AG09309 (cell line): Measurements from ENCODE around the gene TRPM8.

Source experiments
- DNase-seq: peaks from one replicate; pipeline ENCODE4 v3.0.0-alpha.2; 2010; ENCODE audit warnings: low read depth
- H3K4me3 ChIP-seq: 2 replicates; pipeline ENCODE4 v1.5.1; 2011; ENCODE audit warnings: mild to moderate bottlenecking, low read depth, low read length, moderate library complexity; ENCODE audit not compliant: control insufficient read depth
- TF ChIP-seq, protein P1 (sequence below): IDR thresholded peaks from 2 replicates; pipeline ENCODE4 v1.5.1; 2011; ENCODE audit warnings: mild to moderate bottlenecking, low read depth, low read length, inconsistent platforms; ENCODE audit not compliant: insufficient read depth, control insufficient read depth; ENCODE audit errors: missing control alignments

TRPM8 gene

DNA sequence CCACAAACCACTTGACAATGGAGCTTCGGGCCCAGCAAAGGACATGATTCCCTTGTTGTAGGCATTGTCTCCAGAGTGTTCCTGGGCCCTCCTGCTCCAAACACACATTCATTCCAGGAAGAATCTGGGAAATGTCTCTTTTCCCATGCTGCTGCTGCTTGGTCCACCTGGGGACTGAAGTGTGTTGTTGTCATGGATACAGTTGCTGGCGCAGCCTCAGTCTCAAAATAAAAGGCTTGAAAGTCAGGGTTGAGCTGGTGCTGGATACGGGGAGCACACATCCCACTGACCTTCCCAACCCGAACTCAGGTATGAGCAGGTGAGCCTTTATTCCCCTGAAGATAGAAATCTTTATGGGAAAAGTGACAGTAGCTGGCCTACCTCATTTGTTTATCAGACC, 102.7 kb downstream of the TRPM8 start:
- H3K4me3 ChIP-seq: no peak overlapping the region
- TF ChIP-seq, protein P1, sequence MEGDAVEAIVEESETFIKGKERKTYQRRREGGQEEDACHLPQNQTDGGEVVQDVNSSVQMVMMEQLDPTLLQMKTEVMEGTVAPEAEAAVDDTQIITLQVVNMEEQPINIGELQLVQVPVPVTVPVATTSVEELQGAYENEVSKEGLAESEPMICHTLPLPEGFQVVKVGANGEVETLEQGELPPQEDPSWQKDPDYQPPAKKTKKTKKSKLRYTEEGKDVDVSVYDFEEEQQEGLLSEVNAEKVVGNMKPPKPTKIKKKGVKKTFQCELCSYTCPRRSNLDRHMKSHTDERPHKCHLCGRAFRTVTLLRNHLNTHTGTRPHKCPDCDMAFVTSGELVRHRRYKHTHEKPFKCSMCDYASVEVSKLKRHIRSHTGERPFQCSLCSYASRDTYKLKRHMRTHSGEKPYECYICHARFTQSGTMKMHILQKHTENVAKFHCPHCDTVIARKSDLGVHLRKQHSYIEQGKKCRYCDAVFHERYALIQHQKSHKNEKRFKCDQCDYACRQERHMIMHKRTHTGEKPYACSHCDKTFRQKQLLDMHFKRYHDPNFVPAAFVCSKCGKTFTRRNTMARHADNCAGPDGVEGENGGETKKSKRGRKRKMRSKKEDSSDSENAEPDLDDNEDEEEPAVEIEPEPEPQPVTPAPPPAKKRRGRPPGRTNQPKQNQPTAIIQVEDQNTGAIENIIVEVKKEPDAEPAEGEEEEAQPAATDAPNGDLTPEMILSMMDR: no peak
- DNase-seq: no peak

DNA sequence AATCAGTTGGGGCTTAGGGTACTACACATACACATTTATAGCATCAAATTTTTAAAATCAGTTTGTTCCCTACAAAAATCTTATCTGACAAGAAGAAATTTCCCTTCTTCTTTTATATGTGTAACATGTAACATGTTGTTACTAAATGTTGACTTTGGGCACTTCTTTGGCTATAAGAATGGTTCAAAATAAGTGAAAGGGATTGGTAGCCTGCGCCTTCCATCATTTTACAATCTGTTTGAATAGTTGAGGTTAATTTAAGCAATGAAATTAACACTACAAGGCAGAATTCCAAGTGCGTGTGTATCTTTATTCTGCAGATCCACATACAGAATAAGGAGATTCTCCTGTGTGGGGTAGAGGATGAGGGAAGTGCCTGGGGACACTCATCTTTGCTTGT, 103.2 kb downstream of the TRPM8 start:
- TF ChIP-seq, protein P1: no peak
- no peak overlapping the region for H3K4me3 ChIP-seq
- DNase-seq: no peak

DNA sequence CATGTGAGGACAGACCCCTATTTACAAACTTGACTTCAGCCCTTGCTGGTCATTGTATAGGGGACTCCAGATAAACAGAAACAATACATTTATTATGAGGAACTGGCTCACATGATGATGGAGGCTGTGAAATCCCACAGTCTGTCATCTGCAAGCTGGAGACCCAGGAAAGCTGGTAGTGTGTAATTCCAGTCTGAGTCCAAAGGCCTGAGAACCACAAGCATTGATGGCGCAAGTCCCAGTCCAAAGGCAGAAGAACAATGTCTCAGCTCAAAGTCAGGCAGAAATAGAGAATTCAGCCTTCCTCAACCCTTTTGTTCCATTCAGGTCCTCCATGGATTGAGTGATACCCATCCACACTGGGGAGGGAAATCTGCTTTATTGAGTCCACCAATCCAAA, 105.3 kb downstream of the TRPM8 start:
- TF ChIP-seq, protein P1: no peak
- no peak for DNase-seq

DNA sequence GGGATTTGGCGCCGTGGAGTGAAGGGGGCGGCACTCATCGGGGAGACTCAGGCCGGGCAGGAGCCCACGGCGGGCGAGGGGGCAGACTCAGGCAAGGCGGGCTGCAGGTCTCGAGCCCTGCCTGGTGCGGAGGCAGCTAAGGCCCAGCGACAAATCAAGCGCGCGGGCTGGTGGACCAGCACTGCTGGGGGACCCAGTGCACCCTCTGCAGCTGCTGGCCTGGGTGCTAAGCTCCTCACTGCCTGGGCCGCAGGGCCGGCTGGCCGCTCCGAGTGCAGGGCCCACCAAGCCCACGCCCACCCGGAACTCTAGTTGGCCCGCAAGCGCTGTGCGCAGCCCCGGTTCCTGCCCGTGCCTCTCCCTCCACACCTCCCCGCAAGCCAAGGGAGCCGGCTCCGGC, 107.1 kb downstream of the TRPM8 start:
- DNase-seq: no peak
- TF ChIP-seq, protein P1: no peak
- H3K4me3 ChIP-seq: no peak overlapping the region

More for the DNA sequence above, 105.3 kb downstream of the TRPM8 start:
- H3K4me3 ChIP-seq: no peak overlapping the region

DNA sequence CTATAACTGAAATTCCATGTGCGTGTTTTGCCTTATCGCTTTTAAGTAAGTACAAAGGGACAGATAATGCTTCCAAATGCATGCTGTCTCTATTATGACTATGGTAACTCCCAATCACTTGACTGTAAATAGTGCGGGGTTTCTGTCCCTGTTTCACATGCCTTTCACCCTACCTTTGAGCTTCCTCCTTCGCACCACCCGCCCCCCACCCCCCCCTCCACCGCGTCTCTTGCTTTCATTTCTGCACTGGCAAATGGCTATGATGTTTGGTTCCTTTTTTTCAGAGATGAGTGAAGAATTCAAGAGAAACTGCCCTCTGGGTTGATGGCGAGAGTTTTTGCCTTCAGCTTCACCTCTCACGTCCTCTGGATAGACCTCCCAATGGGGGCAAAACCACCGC, 108.3 kb downstream of the TRPM8 start:
- no peak for DNase-seq
- TF ChIP-seq, protein P1: no peak
- H3K4me3 ChIP-seq: no peak overlapping the region

DNA sequence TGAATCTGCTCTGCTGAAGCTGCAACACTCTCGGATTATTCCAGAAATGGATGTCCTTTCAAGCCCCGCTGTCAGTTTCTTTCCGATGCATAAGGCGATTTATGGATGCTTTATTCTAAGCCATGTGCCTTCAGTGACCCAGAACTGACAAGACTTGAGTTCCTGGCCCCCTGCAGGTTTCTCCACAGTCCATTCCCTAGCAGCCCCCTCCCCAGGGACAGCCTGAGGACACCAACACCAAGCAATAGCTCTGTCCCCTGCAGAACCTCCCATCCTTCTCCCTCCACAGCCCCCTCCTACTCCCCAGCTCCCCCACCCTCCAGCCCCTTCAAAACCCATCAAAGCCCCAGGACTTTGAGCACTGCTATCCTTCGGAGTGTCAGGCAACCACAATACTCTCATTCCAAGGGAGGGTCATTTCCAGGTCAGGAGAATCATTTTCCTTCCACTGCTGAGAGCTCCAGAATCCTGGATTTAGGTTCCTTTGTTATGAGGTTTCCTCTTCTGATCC, 108.8 kb downstream of the TRPM8 start:
- no peak for DNase-seq
- H3K4me3 ChIP-seq: no peak overlapping the region
- TF ChIP-seq, protein P1: no peak
